Measurements from ENCODE around the gene IFIH1.

IFIH1 gene

GRCh38 chr2:162312853-162313252 is 5.6 kb downstream of the IFIH1 start:
- in situ Hi-C loops (cut with HindIII; ENCODE audit: low sequenced_read_pairs) = no loop called here

GRCh38 chr2:162308747-162309503 is 9.6 kb downstream of the IFIH1 start:
- in situ Hi-C loops (cut with HindIII; ENCODE audit: low sequenced_read_pairs) = no loop called here

- in situ Hi-C loops (cut with HindIII; ENCODE audit: low sequenced_read_pairs) = no loop called here
Observed at GRCh38 chr2:162305901-162306300, 12.6 kb downstream of the IFIH1 start.

GRCh38 chr2:162301877-162302276 is 16.6 kb downstream of the IFIH1 start:
- in situ Hi-C loops (cut with HindIII; ENCODE audit: low sequenced_read_pairs) = no loop called here

GRCh38 chr2:162301151-162301804 is 17.2 kb downstream of the IFIH1 start:
- in situ Hi-C loops (cut with HindIII; ENCODE audit: low sequenced_read_pairs) = no loop called here

GRCh38 chr2:162300266-162300665 is 18.2 kb downstream of the IFIH1 start:
- in situ Hi-C loops (cut with HindIII; ENCODE audit: low sequenced_read_pairs) = no loop called here

- in situ Hi-C loops (cut with HindIII; ENCODE audit: low sequenced_read_pairs) = loop anchor here (25.0 kb wide), 1 partner anchor 137 kb away; the partner anchor contains the start of gene GCG
Observed at GRCh38 chr2:162298669-162299335, 19.7 kb downstream of the IFIH1 start.

GRCh38 chr2:162297925-162298552 is 20.4 kb downstream of the IFIH1 start:
- in situ Hi-C loops (cut with HindIII; ENCODE audit: low sequenced_read_pairs) = loop anchor here (25.0 kb wide), 1 partner anchor 136 kb away; the partner anchor contains the start of gene GCG

- in situ Hi-C loops (cut with HindIII; ENCODE audit: low sequenced_read_pairs) = loop anchor here (25.0 kb wide), 1 partner anchor 133 kb away; the partner anchor contains the start of gene GCG
Observed at GRCh38 chr2:162295009-162295408, 23.5 kb downstream of the IFIH1 start.

GRCh38 chr2:162293122-162293786 is 25.2 kb downstream of the IFIH1 start:
- in situ Hi-C loops (cut with HindIII; ENCODE audit: low sequenced_read_pairs) = loop anchor here (25.0 kb wide), 1 partner anchor 131 kb away; the partner anchor contains the start of gene GCG

GRCh38 chr2:162291748-162292147 is 26.7 kb downstream of the IFIH1 start:
- in situ Hi-C loops (cut with HindIII; ENCODE audit: low sequenced_read_pairs) = loop anchor here (25.0 kb wide), 1 partner anchor 129 kb away; the partner anchor contains the start of gene GCG

- in situ Hi-C loops (cut with HindIII; ENCODE audit: low sequenced_read_pairs) = loop anchor here (25.0 kb wide), 1 partner anchor 121 kb away; the partner anchor contains the start of gene GCG
Observed at GRCh38 chr2:162282765-162283425, 35.6 kb downstream of the IFIH1 start.

GRCh38 chr2:162280654-162281053 is 37.8 kb downstream of the IFIH1 start:
- in situ Hi-C loops (cut with HindIII; ENCODE audit: low sequenced_read_pairs) = loop anchor here (25.0 kb wide), 1 partner anchor 118 kb away; the partner anchor contains the start of gene GCG

- in situ Hi-C loops (cut with HindIII; ENCODE audit: low sequenced_read_pairs) = loop anchor here (5.0 to 25.0 kb wide), 2 partner anchors 55 to 115 kb away; partner anchors contain the start of gene GCG
Observed at GRCh38 chr2:162277381-162277780, 41.1 kb downstream of the IFIH1 start.

- in situ Hi-C loops (cut with HindIII; ENCODE audit: low sequenced_read_pairs) = no loop called here
Observed at GRCh38 chr2:162267996-162268395, 50.5 kb downstream of the IFIH1 start.

- in situ Hi-C loops (cut with HindIII; ENCODE audit: low sequenced_read_pairs) = no loop called here
Observed at GRCh38 chr2:162267496-162267895, 51.0 kb downstream of the IFIH1 start.

- in situ Hi-C loops (cut with HindIII; ENCODE audit: low sequenced_read_pairs) = no loop called here
Observed at GRCh38 chr2:162266460-162266760, 52.1 kb downstream of the IFIH1 start.

- in situ Hi-C loops (cut with HindIII; ENCODE audit: low sequenced_read_pairs) = no loop called here
Observed at GRCh38 chr2:162265666-162266459, 52.6 kb downstream of the IFIH1 start.
